Smooth muscle cell (in vitro differentiated cells): Measurements from ENCODE around the gene OPALIN. TPM values are rescaled to one million over a fixed set of nuclear protein-coding genes. Genes with fewer than 3 reads are reported as not detected.

Experiments
- DNase-seq: peaks from one replicate; lab custom pipeline; 2025; ENCODE audit not compliant: unreplicated experiment; lab: John Stamatoyannopoulos, UW
- H2AFZ ChIP-seq: fragments of 200-600 bp; sonication (generic); 2 replicates; pipeline ENCODE4 v1.6.0; 2016; ENCODE audit warnings: antibody characterized with exemption, low read depth, mild to moderate bottlenecking
- H3F3A ChIP-seq: fragments of 200-600 bp; sonication (generic); 2 replicates; pipeline ENCODE4 v1.6.0; 2017; ENCODE audit warnings: antibody characterized with exemption, low read depth
- H3K27ac ChIP-seq: fragments of 200-600 bp; sonication (generic); 2 replicates; pipeline ENCODE4 v1.5.1; 2016; ENCODE audit warnings: low read depth, mild to moderate bottlenecking
- H3K27me3 ChIP-seq: fragments of 200-600 bp; sonication (generic); 2 replicates; pipeline ENCODE4 v1.6.1; 2016; ENCODE audit warnings: low read depth, mild to moderate bottlenecking
- H3K36me3 ChIP-seq: fragments of 200-600 bp; sonication (generic); 2 replicates; pipeline ENCODE4 v1.5.1; 2016; ENCODE audit warnings: low read depth
- H3K4me1 ChIP-seq: fragments of 200-600 bp; sonication (generic); 2 replicates; pipeline ENCODE4 v1.5.1; 2016; ENCODE audit warnings: low read depth
- H3K4me2 ChIP-seq: fragments of 200-600 bp; sonication (generic); 2 replicates; pipeline ENCODE4 v1.6.0; 2016; ENCODE audit warnings: mild to moderate bottlenecking
- H3K4me3 ChIP-seq: fragments of 200-600 bp; sonication (generic); 2 replicates; pipeline ENCODE4 v1.5.1; 2016; ENCODE audit warnings: mild to moderate bottlenecking
- H3K79me2 ChIP-seq: fragments of 200-600 bp; sonication (generic); 2 replicates; pipeline ENCODE4 v1.6.0; 2016; ENCODE audit warnings: low read depth, mild to moderate bottlenecking
- H3K9ac ChIP-seq: fragments of 200-600 bp; sonication (generic); 2 replicates; pipeline ENCODE4 v1.6.0; 2016; ENCODE audit warnings: low read depth
- H3K9me3 ChIP-seq: fragments of 200-600 bp; sonication (generic); replicated peaks from 2 replicates; pipeline ENCODE4 v1.5.1; 2016; ENCODE audit warnings: low read depth
- H4K20me1 ChIP-seq: fragments of 200-600 bp; sonication (generic); 2 replicates; pipeline ENCODE4 v1.6.0; 2016; ENCODE audit warnings: low read depth
- whole genome bisulfite sequencing: methylation state at CpG from one replicate; pipeline ENCODE4 v1.1.7; 2016; ENCODE audit warnings: low lambda C conversion rate; 5-methylcytosine and 5-hydroxymethylcytosine counted together
- polyA plus RNA-seq: library from polyadenylated mRNA; unstranded; fragments of >200 nt; fragmentation: Nextera tagmentation; extraction: Ambion mirVana; gene quantifications from 2 replicates; pipeline ENCODE4 v1.2.1, GENCODE V29; 2016
- total RNA-seq: library from RNA; depleted of rRNA; stranded (reverse); fragments of >200 nt; gene quantifications from 2 replicates; pipeline ENCODE4 v1.2.3, GENCODE V29; 2014
- TF ChIP-seq, protein P1 (sequence below): fragments of 200-600 bp; sonication (generic); IDR thresholded peaks from 2 replicates; pipeline ENCODE4 v1.5.1; 2017; ENCODE audit warnings: borderline replicate concordance, mild to moderate bottlenecking, antibody characterized with exemption; ENCODE audit not compliant: insufficient read depth, poor library complexity, severe bottlenecking

The OPALIN gene
- total and polyA plus RNA-seq, 2 experiments from 2014 or later: not detected

DNA sequence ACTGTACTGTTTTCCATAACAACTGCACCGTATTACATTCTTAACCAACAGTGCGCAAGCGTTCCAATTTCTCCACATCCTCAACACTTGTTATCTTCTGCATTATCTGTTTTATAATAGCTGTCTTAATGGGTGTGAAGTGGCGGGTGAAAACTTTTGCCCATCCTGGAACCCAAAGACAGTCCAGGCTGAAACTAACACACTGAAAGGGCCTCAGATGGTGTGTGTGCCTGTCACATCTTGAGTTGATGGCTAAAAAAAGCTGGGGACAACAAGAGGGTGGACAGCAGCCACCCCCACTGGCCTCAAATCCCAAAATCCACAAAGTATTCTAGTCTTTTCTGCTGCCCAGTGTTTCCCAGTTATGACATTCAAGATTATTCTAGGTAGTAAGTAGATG lies 19.4 kb downstream of the OPALIN start:
- Histone ChIP-seq H3K4me1 (peaks cover 26% of the 10 kb centered on the region), H3K9me3 (no peaks in the 10 kb centered on the region), H3K79me2 (no peaks in the 10 kb centered on the region), H3F3A (no peaks in the 10 kb centered on the region), H3K9ac (no peak overlapping the region), H3K4me3 (no peak overlapping the region), H3K27me3 (no peaks in the 10 kb centered on the region), H3K4me2 (no peak overlapping the region), H4K20me1 (no peaks in the 10 kb centered on the region), H3K27ac (no peak overlapping the region), H2AFZ (no peak overlapping the region), H3K36me3 (no peaks in the 10 kb centered on the region)
- TF ChIP-seq, protein P1, sequence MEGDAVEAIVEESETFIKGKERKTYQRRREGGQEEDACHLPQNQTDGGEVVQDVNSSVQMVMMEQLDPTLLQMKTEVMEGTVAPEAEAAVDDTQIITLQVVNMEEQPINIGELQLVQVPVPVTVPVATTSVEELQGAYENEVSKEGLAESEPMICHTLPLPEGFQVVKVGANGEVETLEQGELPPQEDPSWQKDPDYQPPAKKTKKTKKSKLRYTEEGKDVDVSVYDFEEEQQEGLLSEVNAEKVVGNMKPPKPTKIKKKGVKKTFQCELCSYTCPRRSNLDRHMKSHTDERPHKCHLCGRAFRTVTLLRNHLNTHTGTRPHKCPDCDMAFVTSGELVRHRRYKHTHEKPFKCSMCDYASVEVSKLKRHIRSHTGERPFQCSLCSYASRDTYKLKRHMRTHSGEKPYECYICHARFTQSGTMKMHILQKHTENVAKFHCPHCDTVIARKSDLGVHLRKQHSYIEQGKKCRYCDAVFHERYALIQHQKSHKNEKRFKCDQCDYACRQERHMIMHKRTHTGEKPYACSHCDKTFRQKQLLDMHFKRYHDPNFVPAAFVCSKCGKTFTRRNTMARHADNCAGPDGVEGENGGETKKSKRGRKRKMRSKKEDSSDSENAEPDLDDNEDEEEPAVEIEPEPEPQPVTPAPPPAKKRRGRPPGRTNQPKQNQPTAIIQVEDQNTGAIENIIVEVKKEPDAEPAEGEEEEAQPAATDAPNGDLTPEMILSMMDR: no peak
- 99% methylated on average over 4 of the region's 4 CpGs for WGBS
- DNase-seq: no peak

DNA sequence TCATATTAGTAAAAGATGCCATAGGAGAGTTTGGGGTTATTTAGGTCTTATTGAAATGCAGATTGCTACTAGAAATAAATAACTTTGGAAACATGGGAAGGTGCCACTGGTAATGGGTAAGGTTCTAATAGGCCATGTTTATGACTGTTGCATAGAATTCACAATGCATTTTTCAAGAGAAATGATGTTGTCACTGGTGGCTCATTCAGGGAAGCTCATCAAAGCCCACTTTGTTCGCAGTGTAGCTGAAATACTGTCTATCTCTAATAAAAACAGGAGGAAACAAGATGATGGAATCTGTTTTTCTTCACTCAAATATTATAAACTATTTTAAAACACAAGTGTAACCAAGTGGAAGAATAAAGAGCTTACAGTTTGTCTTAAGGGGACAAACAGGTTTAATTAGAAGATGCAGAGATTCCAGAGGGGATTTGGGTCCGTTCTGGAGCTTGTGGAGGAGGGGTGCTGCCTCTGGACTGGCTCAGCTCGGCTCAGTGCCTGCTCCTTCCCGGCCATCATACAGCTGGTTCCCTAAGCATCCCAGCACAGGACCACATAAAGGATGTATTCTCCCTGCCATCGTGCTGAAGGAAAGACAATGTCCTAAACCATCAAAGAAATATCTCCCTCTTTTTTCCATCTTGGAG lies 20.4 kb downstream of the OPALIN start:
- 60% methylated on average over 5 of the region's 5 CpGs for WGBS
- peaks cover 3% of the 10 kb centered on the region for H3K27me3 ChIP-seq
- TF ChIP-seq, protein P1: no peak

DNA sequence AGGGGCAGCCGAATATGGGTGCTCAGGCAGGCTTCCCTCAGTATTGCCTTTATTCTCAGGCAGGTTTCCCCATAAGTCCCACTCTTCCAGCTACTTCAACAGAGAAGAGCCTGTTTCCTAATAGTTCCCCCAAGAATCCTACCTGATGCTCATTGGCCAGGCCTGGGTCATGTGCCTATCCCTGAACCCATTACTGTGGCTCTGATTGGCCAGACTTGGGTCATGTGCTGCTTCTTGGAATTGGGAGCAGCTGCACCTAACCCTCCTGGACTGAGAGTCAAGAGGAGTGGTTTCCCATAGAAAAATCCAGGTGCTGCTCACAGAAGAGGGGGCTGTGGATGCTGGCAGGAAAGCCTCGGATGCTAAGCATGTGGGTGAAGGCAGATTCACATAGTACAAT lies 21.7 kb downstream of the OPALIN start:
- Histone ChIP-seq H2AFZ (no peak overlapping the region), H3K27ac (no peak overlapping the region), H3K4me1 (peaks cover 26% of the 10 kb centered on the region), H3K36me3 (no peaks in the 10 kb centered on the region), H3K27me3 (peaks cover 4% of the 10 kb centered on the region), H4K20me1 (no peaks in the 10 kb centered on the region), H3K4me2 (no peak overlapping the region), H3K9ac (no peak overlapping the region), H3K4me3 (no peak overlapping the region), H3F3A (no peaks in the 10 kb centered on the region), H3K9me3 (no peaks in the 10 kb centered on the region), H3K79me2 (no peaks in the 10 kb centered on the region)
- WGBS: 94% methylated on average over 2 of the region's 2 CpGs
- no peak for DNase-seq
- TF ChIP-seq, protein P1: no peak

More for the DNA sequence above, 20.4 kb downstream of the OPALIN start:
- Histone ChIP-seq H3K9me3 (no peaks in the 10 kb centered on the region), H3K36me3 (no peaks in the 10 kb centered on the region), H2AFZ (no peak overlapping the region), H3K79me2 (no peaks in the 10 kb centered on the region), H3K4me2 (no peak overlapping the region), H3K4me1 (peaks cover 26% of the 10 kb centered on the region), H3K27ac (no peak overlapping the region), H4K20me1 (no peaks in the 10 kb centered on the region), H3F3A (no peaks in the 10 kb centered on the region), H3K9ac (no peak overlapping the region), H3K4me3 (no peak overlapping the region)
- DNase-seq: no peak
